Lung (tissue), 12 donors: ENCODE results near the gene C17orf50. TPM values are rescaled to one million over a fixed set of nuclear protein-coding genes. Genes with fewer than 3 reads are reported as not detected.
A peak's percentile ranks its signal among the peaks of the same experiment; 100 is the strongest.

Experiments used
- ATAC-seq: fragments of 200-7000 bp; cut with Tn5 transposase; one replicate; pipeline ENCODE4 v1.9.1; 2020; ENCODE audit warnings: moderate number of reproducible peaks; ENCODE audit not compliant: insufficient read depth, low FRiP score
- DNase-seq, 3 donors: peaks; one replicate each; pipeline ENCODE4 v3.0.0-alpha.2; 2013 to 2017
- H3K27ac ChIP-seq, 2 donors: one replicate each; pipeline ENCODE4 v1.5.1; 2013; ENCODE audit warnings: mild to moderate bottlenecking in 2 of 2, moderate library complexity in 2 of 2, control low read depth in 1 of 2, inconsistent platforms in 1 of 2, low read depth in 1 of 2, low read length in 1 of 2
- H3K27me3 ChIP-seq, 3 donors: one replicate each; pipeline ENCODE4 v1.5.1; 2013; ENCODE audit warnings: low read length in 2 of 3; ENCODE audit not compliant: control insufficient read depth in 3 of 3, insufficient read depth in 3 of 3
- H3K36me3 ChIP-seq, 4 donors: one replicate each; pipeline ENCODE4 v1.5.1; 2013; ENCODE audit warnings: low read length in 4 of 4, mild to moderate bottlenecking in 1 of 4, moderate library complexity in 1 of 4; ENCODE audit not compliant: control insufficient read depth in 4 of 4, insufficient read depth in 4 of 4
- H3K4me1 ChIP-seq, 5 donors: one replicate each; pipeline ENCODE4 v1.5.1; 2013; ENCODE audit warnings: low read length in 5 of 5, mild to moderate bottlenecking in 2 of 5, moderate library complexity in 1 of 5; ENCODE audit not compliant: control insufficient read depth in 5 of 5, insufficient read depth in 5 of 5
- H3K4me3 ChIP-seq: one replicate; pipeline ENCODE4 v1.5.1; 2013; ENCODE audit warnings: mild to moderate bottlenecking, control low read depth, moderate library complexity
- H3K9ac ChIP-seq, 2 donors: one replicate each; pipeline ENCODE4 v1.5.1; 2013; ENCODE audit warnings: low read length in 2 of 2, control low read depth in 1 of 2; ENCODE audit not compliant: insufficient read depth in 1 of 2
- H3K9me3 ChIP-seq, 4 donors: one replicate each; pipeline ENCODE4 v1.5.1; 2013; ENCODE audit warnings: low read length in 3 of 4, mild to moderate bottlenecking in 1 of 4, moderate library complexity in 1 of 4; ENCODE audit not compliant: control insufficient read depth in 4 of 4, insufficient read depth in 3 of 4
- WGBS, 2 donors: extraction: QIAGEN DNeasy Blood & Tissue Kit; methylation state at CpG; one replicate each; pipeline ENCODE4 v1.1.7; 2013; 5-methylcytosine and 5-hydroxymethylcytosine counted together
- polyA plus RNA-seq, 2 donors: library from polyadenylated mRNA; stranded (reverse); fragments of 200-250 nt; gene quantifications; one replicate each; pipeline ENCODE4 v1.2.1, GENCODE V29; 2013
- total RNA-seq, 2 donors: library from RNA; depleted of rRNA in 1 of 2; stranded (reverse); fragments of >200 nt in 1 of 2; gene quantifications; one replicate each; pipeline ENCODE4 v1.2.1, GENCODE V29; 2014 to 2021
- TF ChIP-seq, protein P1 (sequence below): IDR thresholded peaks from 2 replicates; pipeline ENCODE4 v1.5.1; 2012; ENCODE audit warnings: mild to moderate bottlenecking; ENCODE audit errors: control extremely low read depth, extremely low read depth
- donor health status: control.
- donor health status: control.
- donor health status: Bipolar disorder and iron deficiency.
- donor health status: healthy.
- donor health status: DM: yes; HTN: yes; CAD: no.

Gene C17orf50
- total and polyA plus RNA-seq, 4 donors = 0.18 to 0.40 (median 0.26) TPM; not detected in 1

DNA sequence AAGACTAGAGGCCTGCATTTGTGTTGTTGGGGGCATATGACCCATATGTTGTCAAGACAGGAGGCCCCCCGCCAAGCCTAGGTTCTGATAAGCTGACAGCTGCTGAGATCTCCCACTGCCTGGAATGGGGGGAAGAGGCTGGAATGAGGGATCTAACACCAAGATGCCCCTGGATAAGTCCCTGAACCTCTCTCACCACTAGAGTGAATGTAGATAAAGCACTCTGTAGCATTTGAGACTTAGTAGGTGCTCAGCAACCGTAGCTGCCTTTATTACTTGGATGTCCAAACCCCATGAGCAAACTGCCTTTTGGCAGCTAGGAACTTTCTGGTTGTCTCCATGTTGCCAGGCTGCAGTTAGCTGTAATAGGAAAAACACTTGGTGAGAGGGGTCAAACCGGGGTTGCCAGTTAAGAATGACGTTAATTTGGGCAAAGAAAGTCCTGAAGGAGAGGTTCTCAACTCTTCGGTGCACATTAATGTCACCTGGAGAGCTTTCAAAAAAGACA is 33.7 kb upstream of the C17orf50 start:
- Histone ChIP-seq H3K9me3 (no peaks in the 10 kb centered on the region), H3K27me3 (no peaks in the 10 kb centered on the region), H3K9ac (peak overlapping the region in 1 of 2 donors; percentile 4), H3K4me3 (no peak overlapping the region), H3K27ac (no peak overlapping the region), H3K4me1 (peaks cover 3 to 23% (median 18%) of the 10 kb centered on the region in 5 donors), H3K36me3 (peaks cover 17 to 31% (median 22%) of the 10 kb centered on the region in 4 donors)
- WGBS, 2 donors = 85 to 88% methylated on average over 5 of the region's 5 CpGs
- DNase-seq (peak in 2 of 3 donors; percentile 23 to 44), ATAC-seq (no peak)
- TF ChIP-seq, protein P1, sequence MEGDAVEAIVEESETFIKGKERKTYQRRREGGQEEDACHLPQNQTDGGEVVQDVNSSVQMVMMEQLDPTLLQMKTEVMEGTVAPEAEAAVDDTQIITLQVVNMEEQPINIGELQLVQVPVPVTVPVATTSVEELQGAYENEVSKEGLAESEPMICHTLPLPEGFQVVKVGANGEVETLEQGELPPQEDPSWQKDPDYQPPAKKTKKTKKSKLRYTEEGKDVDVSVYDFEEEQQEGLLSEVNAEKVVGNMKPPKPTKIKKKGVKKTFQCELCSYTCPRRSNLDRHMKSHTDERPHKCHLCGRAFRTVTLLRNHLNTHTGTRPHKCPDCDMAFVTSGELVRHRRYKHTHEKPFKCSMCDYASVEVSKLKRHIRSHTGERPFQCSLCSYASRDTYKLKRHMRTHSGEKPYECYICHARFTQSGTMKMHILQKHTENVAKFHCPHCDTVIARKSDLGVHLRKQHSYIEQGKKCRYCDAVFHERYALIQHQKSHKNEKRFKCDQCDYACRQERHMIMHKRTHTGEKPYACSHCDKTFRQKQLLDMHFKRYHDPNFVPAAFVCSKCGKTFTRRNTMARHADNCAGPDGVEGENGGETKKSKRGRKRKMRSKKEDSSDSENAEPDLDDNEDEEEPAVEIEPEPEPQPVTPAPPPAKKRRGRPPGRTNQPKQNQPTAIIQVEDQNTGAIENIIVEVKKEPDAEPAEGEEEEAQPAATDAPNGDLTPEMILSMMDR = no peak

DNA sequence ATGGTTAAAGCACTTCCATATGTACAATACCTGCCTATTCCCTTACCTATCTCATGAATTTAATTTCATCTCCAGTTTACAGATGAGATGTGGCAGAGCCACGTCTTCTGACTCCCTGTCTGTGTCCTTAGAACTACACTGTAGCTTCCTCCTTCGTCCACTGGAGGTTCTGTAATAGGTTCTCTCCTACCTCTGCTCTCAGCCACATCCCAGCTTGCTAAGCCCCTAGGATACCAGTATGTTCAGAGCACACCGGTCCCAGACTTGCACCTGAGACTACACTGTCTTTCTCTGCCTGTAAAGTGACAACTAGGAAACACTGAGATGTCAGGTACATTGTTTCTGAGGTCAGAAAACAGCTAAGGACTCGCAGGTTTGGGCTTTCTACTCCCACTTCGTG is 33.1 kb upstream of the C17orf50 start:
- DNase-seq = no peak
- Histone ChIP-seq H3K4me1 (peaks cover 3 to 29% (median 18%) of the 10 kb centered on the region in 5 donors), H3K9me3 (no peaks in the 10 kb centered on the region), H3K27me3 (no peaks in the 10 kb centered on the region), H3K36me3 (peaks cover 17 to 31% (median 22%) of the 10 kb centered on the region in 4 donors), H3K4me3 (no peak overlapping the region), H3K27ac (no peak overlapping the region), H3K9ac (no peak overlapping the region)
- TF ChIP-seq, protein P1 = no peak
- ATAC-seq = no peak
- WGBS, 2 donors = 90 to 96% methylated on average over 5 of the region's 5 CpGs

DNA sequence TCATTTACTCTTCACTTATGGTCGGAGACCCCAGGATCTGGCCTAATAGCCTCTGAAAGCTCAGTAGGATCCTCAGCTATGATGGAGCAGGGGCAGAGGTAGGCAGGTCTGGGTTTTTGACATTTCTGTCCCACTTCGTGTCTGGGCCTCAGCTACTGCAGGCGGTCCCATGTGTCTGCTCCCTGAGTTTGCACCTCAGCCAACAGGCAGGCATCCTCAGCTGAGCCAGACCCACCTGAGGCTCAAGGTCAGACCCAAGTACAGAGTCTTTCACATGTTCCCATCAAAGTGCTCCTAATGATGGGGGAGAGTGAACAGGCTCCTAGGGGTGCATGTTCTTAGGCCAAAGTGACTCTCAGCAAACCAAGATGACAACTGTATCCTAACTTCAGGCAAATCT is 32.1 kb upstream of the C17orf50 start:
- ATAC-seq (no peak), DNase-seq (no peak)
- no peak overlapping the region for H3K27ac ChIP-seq
- TF ChIP-seq, protein P1 = no peak
- H3K9me3 ChIP-seq = no peaks in the 10 kb centered on the region
- H3K36me3 ChIP-seq = peaks cover 13 to 29% (median 18%) of the 10 kb centered on the region in 4 donors
- no peaks in the 10 kb centered on the region for H3K27me3 ChIP-seq
- H3K9ac ChIP-seq = no peak overlapping the region
- 93 to 95% methylated on average over 3 of the region's 3 CpGs for WGBS, 2 donors
- H3K4me1 ChIP-seq = peaks cover 3 to 29% (median 18%) of the 10 kb centered on the region in 5 donors
- H3K4me3 ChIP-seq = no peak overlapping the region

DNA sequence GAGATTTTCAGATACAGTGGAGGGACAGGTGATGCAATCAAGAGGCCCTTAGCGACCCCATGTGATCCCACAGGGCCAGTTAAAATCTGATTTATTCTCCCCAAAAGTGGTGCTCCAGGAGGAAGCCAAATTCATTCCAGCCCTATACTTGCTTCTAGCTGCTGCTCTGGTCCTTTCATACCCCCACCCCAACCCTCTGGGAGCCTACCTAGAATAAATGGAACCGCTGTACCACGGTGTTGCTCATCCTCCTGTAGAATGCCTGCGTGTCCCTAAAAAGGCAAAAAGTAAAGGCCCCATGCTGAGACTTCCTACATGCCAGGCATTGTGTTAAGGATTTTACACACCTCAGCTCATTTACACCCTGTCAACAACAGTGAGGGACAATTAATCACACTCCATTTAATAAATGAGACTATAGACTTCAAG is 31.3 kb upstream of the C17orf50 start:
- Histone ChIP-seq H3K36me3 (peaks cover 4 to 26% (median 11%) of the 10 kb centered on the region in 4 donors), H3K4me3 (no peak overlapping the region), H3K27ac (no peak overlapping the region), H3K9me3 (no peaks in the 10 kb centered on the region), H3K9ac (no peak overlapping the region), H3K4me1 (peaks cover 3 to 29% (median 18%) of the 10 kb centered on the region in 5 donors), H3K27me3 (no peaks in the 10 kb centered on the region)
- 83 to 86% methylated on average over 4 of the region's 4 CpGs for WGBS, 2 donors
- DNase-seq (no peak), ATAC-seq (no peak)
- TF ChIP-seq, protein P1 = no peak
